ENCODE results near the gene STX4.
A peak's percentile ranks its signal among the peaks of the same experiment; 100 is the strongest.

Gene STX4

DNA sequence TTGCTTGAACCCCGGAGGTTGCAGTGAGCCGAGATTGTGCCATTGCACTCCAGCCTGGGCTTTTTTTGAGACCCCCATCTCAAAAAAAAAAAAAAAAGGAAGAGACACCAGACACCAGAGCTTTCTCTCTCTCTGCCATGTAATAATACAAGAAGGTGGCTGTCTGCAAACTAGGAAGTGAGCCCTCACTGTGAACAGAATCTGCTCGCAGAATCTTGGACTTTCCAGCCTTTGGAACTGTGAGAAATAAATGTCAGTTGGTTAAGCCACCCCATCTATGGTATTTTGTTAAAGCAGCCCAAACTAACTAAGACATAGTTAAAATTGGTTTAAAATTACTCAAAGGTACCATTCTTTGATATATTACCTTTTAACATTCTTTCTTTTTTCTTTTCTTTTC is 12.8 kb upstream of the STX4 start:
- DNase-seq (ENCODE audit: low spot score) (no peak), FAIRE-seq (no peak)

GRCh38 chr16:31022544-31023251 is 10.7 kb upstream of the STX4 start:
- DNase-seq (ENCODE audit: low spot score) (no peak), FAIRE-seq (no peak)

DNA sequence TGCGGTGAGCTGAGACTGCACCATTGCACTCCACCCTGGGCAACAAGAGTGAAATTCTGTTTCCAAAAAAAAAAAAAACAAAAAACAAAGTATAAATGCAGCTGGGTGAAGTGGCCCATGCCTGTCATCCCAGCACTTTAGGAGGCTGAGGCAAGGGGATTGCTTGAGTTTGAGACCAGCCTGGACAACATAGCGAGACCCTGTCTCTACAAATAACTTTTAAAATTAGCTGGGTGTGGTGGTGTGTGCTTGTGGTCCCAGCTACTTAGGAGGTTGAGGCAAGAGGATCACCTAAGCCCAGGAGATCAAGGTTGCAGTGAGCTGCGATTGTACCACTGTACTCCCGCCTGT is 10.1 kb upstream of the STX4 start:
- DNase-seq (ENCODE audit: low spot score) = no peak
- FAIRE-seq = no peak

GRCh38 chr16:31023627-31024226 is 9.6 kb upstream of the STX4 start:
- no peak for FAIRE-seq
- DNase-seq (ENCODE audit: low spot score) = no peak

- no peak for FAIRE-seq
- DNase-seq (ENCODE audit: low spot score) = no peak
Measured at GRCh38 chr16:31025339-31025738, 8.0 kb upstream of the STX4 start.

GRCh38 chr16:31029272-31029671 is 4.1 kb upstream of the STX4 start:
- no peak for FAIRE-seq

DNA sequence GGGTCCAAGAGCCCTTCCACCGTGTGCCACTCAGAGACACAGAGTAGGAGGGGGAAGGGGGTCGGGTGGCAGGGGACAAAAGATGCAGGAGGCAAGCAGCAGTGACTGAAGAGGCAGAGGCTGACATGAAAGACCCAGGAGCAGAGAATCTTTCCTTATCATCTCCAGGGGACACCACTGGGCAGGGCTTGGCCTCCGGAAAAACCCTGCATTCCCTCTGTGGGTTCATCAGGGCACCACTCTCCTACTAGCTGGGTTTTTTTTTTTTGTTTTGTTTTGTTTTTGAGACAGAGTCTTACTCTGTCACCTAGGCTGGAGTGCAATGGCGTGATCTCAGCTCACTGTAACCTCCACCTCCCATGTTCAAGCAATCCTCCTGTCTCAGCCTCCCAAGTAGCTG is 2.1 kb upstream of the STX4 start:
- no peak for FAIRE-seq

More at GRCh38 chr16:31029272-31029671, 4.1 kb upstream of the STX4 start:
- no peak for DNase-seq (ENCODE audit: low spot score)

GRCh38 chr16:31033709-31034492 is 543 bp downstream of the STX4 start:
- FAIRE-seq = no peak
- peak; percentile 93 for DNase-seq (ENCODE audit: low spot score)

More for the DNA sequence above, 2.1 kb upstream of the STX4 start:
- DNase-seq (ENCODE audit: low spot score) = no peak

DNA sequence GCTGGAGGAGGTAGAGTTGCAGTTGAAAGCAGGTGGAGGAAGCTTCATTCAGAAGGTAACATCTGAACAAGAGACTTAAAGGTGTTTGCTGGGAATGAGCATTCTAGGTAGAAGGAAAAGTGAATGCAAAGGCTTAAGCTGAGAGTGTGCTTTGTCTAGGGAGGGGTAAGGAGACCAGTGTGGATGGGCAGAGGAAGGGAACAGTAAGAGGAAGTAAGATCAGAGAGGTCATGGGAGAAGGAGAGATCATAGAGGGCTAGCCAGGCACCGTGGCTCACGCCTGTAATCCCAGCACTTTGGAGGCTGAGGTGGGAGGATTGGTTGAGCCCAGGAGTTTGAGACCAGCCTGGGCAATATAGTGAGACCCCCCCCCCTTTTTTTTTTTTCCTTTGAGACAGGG is 3.3 kb downstream of the STX4 start:
- DNase-seq (ENCODE audit: low spot score) = no peak

DNA sequence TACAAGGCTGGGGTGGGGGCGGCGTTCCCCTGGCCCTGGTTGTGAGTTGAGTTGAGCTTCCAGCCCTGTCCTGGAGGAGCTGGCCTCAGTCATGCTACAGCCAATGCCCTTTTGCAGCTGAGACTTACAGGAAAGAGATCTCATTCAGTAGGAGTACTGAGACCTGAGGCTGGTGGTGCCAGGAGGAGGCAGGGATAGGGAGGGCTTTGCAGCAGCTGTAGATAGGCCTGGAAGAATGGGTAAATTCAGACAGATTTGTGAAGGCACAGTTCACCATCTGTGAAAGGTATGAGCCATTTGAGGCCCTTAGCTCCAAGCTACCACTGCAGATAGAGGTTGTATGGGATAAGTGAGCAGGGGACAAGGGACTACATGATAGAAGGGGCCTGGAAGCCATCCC is 5.6 kb downstream of the STX4 start:
- DNase-seq (ENCODE audit: low spot score) = no peak

More for the DNA sequence above, 3.3 kb downstream of the STX4 start:
- FAIRE-seq = no peak

GRCh38 chr16:31042866-31043265 is 9.5 kb downstream of the STX4 start:
- no peak for DNase-seq (ENCODE audit: low spot score)
- no peak for FAIRE-seq

More for the DNA sequence above, 5.6 kb downstream of the STX4 start:
- no peak for FAIRE-seq

DNA sequence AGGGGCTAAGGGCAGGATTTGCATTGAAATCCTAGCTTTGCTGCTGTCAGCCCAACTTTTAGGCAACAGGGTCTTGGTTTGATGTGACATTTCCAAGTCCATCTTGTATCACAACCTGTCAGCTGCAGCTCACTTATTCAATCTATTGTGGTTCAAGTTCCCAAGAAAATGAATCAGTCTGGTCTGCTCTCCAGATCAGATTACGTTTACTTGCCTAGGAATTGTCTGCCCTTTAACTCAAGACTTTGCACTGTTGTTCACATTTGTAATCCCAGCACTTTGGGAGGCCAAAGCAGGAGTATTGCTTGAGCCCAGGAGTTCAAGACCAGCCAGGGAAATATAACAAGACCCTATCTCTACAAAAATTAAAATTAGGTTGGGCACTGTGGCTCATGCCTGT is 10.0 kb downstream of the STX4 start:
- DNase-seq (ENCODE audit: low spot score) (no peak), FAIRE-seq (no peak)

DNA sequence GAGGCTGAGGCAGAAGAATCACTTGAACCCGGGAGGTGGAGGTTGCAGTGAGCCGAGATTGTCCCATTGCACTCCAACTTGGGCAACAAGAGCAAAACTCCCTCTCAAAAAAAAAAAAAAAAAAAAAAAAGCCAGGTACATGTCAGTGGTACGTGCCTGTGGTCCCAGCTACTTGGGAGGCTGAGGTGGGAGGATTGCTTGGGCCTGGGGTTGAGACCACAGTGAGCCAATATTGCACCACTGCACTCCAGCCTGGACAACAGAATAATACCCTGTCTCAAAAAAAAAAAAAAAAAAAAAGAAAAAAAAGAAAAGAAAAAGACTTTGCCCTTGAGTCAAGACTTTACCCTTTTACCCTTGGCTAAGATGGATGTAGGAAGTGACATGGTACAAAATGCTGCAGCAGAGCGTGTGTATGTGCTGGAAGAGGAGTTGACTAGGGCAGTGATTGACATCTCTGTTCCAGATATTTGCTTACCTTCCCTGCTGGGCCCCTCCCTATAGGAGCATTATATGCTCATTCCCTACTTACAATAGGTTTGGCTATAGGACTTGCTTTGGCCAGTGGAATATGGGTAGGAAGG is 10.6 kb downstream of the STX4 start:
- DNase-seq (ENCODE audit: low spot score) (no peak), FAIRE-seq (no peak)

- FAIRE-seq (no peak), DNase-seq (ENCODE audit: low spot score) (no peak)
Measured at GRCh38 chr16:31050280-31051030, 17.1 kb downstream of the STX4 start.

- FAIRE-seq (no peak), DNase-seq (ENCODE audit: low spot score) (peak; percentile 79)
Measured at GRCh38 chr16:31052114-31052513, 18.8 kb downstream of the STX4 start.

- FAIRE-seq = no peak
Measured at GRCh38 chr16:31055613-31056012, 22.3 kb downstream of the STX4 start.

GRCh38 chr16:31061126-31061812 is 27.9 kb downstream of the STX4 start:
- DNase-seq (ENCODE audit: low spot score) = no peak
- no peak for FAIRE-seq

More at GRCh38 chr16:31055613-31056012, 22.3 kb downstream of the STX4 start:
- DNase-seq (ENCODE audit: low spot score) = no peak

- FAIRE-seq (no peak), DNase-seq (ENCODE audit: low spot score) (no peak)
Measured at GRCh38 chr16:31061813-31062440, 28.6 kb downstream of the STX4 start.

DNA sequence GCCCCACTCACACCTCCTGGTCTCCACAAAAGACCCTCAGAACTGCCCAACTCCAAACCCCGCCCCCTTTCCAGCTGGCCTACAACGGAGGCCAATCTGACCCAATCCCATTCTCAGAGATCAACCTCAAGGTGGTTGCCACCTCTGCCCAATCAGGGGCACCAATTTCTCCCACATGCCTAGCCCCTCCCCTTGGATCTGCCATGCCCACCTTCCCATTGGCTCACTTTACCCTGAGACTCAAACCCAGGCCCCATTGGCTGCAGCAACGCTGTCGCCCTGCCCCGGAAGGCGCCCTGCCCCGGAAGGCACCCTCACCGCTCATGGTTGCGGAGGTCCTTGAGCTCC is 30.1 kb downstream of the STX4 start:
- no peak for FAIRE-seq

DNA sequence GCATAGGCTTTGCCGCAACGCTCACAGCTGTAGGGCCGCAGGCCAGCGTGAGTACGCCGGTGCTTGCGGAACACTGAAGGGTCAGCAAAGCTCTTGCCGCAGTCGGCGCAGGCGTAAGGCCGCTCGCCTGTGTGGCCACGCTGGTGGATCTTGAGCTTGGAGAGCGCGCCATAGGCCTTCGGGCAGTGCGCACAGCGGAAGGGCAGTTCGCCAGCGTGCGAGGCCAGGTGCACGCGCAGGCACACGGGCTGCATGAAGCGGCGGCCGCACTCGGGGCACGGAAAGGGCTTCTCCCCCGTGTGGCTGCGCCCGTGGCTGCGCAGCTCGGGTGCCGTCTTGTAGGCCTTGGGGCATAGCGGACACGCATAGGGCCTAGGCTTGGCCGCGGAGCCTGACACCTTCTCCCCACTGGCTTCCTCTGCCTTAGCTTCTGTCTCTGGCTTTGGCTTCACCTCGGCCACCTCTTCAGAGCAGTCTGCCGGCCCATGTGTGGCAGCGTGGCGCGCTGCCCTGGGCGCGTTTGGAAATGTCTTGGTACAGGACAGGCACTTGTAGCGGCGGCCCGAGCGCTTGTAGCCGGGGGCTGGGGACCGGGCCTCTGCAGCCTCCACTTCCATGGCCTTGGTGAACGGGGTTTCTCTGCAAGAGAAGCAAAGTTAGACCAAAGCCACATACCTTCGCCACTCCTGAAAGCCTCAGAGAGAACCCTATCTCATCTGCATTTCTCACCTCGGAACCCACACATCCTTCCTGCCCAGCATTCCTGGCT is 30.7 kb downstream of the STX4 start:
- no peak for FAIRE-seq

More for the DNA sequence above, 30.1 kb downstream of the STX4 start:
- no peak for DNase-seq (ENCODE audit: low spot score)

More for the DNA sequence above, 30.7 kb downstream of the STX4 start:
- DNase-seq (ENCODE audit: low spot score) = no peak

Measured in urothelium cell line (cell line).